ENCODE data around the gene INHBB.

DNA sequence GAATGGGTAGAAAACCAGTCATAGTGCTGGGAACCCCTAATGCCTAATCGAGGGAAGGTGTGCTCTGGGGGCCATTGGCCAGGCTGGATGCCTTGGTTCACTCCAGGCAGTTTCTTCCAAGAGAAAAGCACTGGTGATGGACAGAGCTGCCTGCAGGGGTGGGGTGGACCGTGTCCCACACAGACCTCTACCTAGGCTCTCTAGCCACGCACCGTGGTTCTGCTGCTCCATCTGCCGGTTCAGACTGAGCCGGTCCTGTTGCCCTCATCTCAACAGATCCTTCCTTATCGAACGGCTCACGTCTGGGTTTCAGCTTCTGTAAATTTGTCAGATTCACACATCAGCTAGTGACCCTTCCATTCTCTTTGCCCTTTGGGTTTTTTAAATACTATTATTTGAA, 46.9 kb upstream of the INHBB start:
- no peak for TF ChIP-seq ZNF274 (IDR thresholded peaks at IDR 0.05; ENCODE audit: low read depth, low read length)
- TF ChIP-seq, protein P1, sequence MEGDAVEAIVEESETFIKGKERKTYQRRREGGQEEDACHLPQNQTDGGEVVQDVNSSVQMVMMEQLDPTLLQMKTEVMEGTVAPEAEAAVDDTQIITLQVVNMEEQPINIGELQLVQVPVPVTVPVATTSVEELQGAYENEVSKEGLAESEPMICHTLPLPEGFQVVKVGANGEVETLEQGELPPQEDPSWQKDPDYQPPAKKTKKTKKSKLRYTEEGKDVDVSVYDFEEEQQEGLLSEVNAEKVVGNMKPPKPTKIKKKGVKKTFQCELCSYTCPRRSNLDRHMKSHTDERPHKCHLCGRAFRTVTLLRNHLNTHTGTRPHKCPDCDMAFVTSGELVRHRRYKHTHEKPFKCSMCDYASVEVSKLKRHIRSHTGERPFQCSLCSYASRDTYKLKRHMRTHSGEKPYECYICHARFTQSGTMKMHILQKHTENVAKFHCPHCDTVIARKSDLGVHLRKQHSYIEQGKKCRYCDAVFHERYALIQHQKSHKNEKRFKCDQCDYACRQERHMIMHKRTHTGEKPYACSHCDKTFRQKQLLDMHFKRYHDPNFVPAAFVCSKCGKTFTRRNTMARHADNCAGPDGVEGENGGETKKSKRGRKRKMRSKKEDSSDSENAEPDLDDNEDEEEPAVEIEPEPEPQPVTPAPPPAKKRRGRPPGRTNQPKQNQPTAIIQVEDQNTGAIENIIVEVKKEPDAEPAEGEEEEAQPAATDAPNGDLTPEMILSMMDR (IDR thresholded peaks at IDR 0.05 in 2 of 3, conservative IDR thresholded peaks at IDR 0.05 in 1 of 3; ENCODE audit: borderline replicate concordance in 1 of 3, insufficient read depth in 1 of 3, low read depth in 2 of 3, low read length in 2 of 3), result no peak

Data from HCT116 (cell line).